ENCODE data around the gene HLX. TPM values are rescaled to one million over a fixed set of nuclear protein-coding genes. Genes with fewer than 3 reads are reported as not detected.

The HLX gene
- total and polyA plus RNA-seq, 4 donors, result 3.1 to 21.6 (median 8.5) TPM

Other genes starting within 250 kb of the HLX start
- 10 to 100 TPM; 10.8 to 21.2 TPM for gene C1orf115, start 189.1 kb upstream of the HLX start, total RNA-seq
- 10 to 100 TPM in 1 of 2 donors, 1 to 10 TPM in 1; 4.8 to 70.5 TPM for gene C1orf115, start 189.1 kb upstream of the HLX start, polyA plus RNA-seq
- gene MTARC2, start 131.1 kb upstream of the HLX start, total RNA-seq, result 10 to 100 TPM; 18.2 to 33.9 TPM
- gene MTARC2, start 131.1 kb upstream of the HLX start, polyA plus RNA-seq, result 10 to 100 TPM; 31.4 to 32.7 TPM
- 1 to 10 TPM; 8.1 to 9.9 TPM for gene MTARC1, start 92.5 kb upstream of the HLX start, total RNA-seq
- 1 to 10 TPM; 1.3 to 4.8 TPM for gene MTARC1, start 92.5 kb upstream of the HLX start, polyA plus RNA-seq